ENCODE measurements around the gene DSEL.

The DSEL gene

DNA sequence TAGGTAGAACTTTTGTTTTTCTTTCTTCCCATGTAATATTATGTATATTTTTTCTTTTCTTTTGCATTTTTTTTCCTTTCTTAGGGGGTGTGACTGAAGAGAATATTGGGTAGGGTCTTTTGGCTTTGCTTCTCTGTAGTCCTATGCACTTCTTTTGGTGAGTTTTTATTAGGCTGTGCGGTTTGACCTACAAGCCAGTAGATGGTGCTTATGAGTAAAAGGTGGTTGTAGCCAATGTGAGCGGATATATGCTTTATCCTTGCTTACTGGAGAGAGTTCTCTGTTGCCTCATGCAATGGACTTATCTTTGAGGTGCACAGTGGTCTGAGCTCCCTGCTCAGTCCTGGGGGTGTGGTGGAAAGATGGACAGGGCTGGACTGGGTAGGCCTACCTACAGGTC, 52.7 kb downstream of the DSEL start:
- Histone ChIP-seq H3K9ac (ENCODE audit: low read depth, low read length) (no peak overlapping the region), H3K9me3 (ENCODE audit: control insufficient read depth, insufficient read depth, low read length) (no peaks in the 10 kb centered on the region), H3K27me3 (ENCODE audit: control insufficient read depth, insufficient read depth, low read length) (no peaks in the 10 kb centered on the region), H3K4me1 (ENCODE audit: control insufficient read depth, insufficient read depth, low read length) (peaks cover 3% of the 10 kb centered on the region), H3K4me3 (ENCODE audit: low read depth, low read length) (no peak overlapping the region), H3K36me3 (ENCODE audit: control insufficient read depth, insufficient read depth, low read length) (no peaks in the 10 kb centered on the region)

DNA sequence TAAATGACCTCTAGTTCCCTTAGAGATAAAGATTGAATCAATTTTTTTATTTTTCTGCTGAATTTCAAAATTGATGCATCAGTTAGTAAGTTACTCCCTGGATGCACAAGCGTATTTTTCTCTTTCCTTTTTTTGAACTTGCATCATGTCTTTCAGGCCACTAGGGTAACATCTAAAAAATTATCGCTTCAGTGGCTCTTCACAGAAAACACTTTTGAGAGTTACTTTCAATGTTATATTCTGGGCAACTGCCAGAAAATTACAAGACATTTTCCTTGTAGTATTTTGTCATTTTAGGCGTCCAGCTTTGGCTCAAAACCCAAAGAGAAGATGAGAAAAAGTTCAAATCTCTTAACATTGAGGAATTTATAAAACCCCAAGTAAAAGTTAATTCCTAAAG, 59.8 kb downstream of the DSEL start:
- Histone ChIP-seq H3K9me3 (ENCODE audit: control insufficient read depth, insufficient read depth, low read length) (no peaks in the 10 kb centered on the region), H3K9ac (ENCODE audit: low read depth, low read length) (no peak overlapping the region), H3K4me1 (ENCODE audit: control insufficient read depth, insufficient read depth, low read length) (peaks cover 14% of the 10 kb centered on the region), H3K27me3 (ENCODE audit: control insufficient read depth, insufficient read depth, low read length) (no peaks in the 10 kb centered on the region), H3K4me3 (ENCODE audit: low read depth, low read length) (no peak overlapping the region), H3K36me3 (ENCODE audit: control insufficient read depth, insufficient read depth, low read length) (no peaks in the 10 kb centered on the region)
